Measurements from ENCODE around the gene CALCOCO1. TPM values are rescaled to one million over a fixed set of nuclear protein-coding genes. Genes with fewer than 3 reads are reported as not detected.

CALCOCO1 gene
- total and polyA plus RNA-seq, 9 of the 15 experiments (the other 6 are each of a cell fraction or from before 2014, with no cell fraction given): 1.9 to 31.8 (median 11.0) TPM

DNA sequence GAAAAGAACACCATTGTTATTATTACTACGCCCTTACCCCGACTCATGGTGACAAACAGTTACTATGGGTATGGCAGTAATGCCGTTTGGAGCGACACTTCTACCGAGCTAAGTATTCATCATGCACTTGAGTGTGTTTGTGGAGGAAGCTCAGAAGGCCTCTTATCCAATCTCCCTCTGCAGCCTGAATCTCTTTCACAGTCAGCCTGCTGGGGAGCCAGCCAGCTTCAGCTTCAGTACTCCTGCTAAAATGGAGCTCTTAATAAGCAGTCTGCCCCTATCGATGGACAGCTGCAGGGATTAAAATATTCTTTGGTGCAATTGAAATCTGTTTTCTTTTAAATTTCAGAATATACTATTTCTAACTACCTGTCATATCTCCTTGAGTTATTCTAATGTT lies 26.7 kb downstream of the CALCOCO1 start:
- CTCF ChIA-PET (ENCODE audit: low intra/inter-chr PET ratio): interaction anchor here (0.6 to 9.5 kb wide), 3 partner anchors 18 to 369 kb away, joined by 3 to 252 read pairs (median 4); no protein-coding TSS in a partner anchor
- H3K27me3 ChIP-seq (ENCODE audit: control insufficient read depth in 2 of 2, insufficient read depth in 2 of 2, low read length in 2 of 2): peaks cover 50 to 52% of the 10 kb centered on the region in 2 experiments

More for the DNA sequence above, 26.7 kb downstream of the CALCOCO1 start:
- intact Hi-C loops (cut with micrococcal nuclease): no loop called here
- FAIRE-seq (no peak), ATAC-seq (no peak), DNase-seq (ENCODE audit: extremely low read depth in 1 of 4, low spot score in 3 of 4) (no peak)
- no peaks in the 10 kb centered on the region for H3K36me3 ChIP-seq (ENCODE audit: control insufficient read depth, insufficient read depth, low read length)
- no peak overlapping the region for H3K4me3 ChIP-seq
- TF ChIP-seq, protein P1, sequence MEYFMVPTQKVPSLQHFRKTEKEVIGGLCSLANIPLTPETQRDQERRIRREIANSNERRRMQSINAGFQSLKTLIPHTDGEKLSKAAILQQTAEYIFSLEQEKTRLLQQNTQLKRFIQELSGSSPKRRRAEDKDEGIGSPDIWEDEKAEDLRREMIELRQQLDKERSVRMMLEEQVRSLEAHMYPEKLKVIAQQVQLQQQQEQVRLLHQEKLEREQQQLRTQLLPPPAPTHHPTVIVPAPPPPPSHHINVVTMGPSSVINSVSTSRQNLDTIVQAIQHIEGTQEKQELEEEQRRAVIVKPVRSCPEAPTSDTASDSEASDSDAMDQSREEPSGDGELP (CRISPR knock-in tag; IDR thresholded peaks at IDR 0.05; ENCODE audit: borderline replicate concordance): no peak
- TF ChIP-seq CHD1 (IDR thresholded peaks at IDR 0.05; ENCODE audit: low read length) (no peak), FOS (IDR thresholded peaks at IDR 0.05; ENCODE audit: extremely low read depth, insufficient read length) (no peak), GATAD2B (IDR thresholded peaks at IDR 0.05; ENCODE audit: borderline replicate concordance) (no peak), MECOM (CRISPR knock-in tag; IDR thresholded peaks at IDR 0.05) (no peak), NCOR1 (IDR thresholded peaks at IDR 0.05) (no peak), CBX1 (IDR thresholded peaks at IDR 0.05; ENCODE audit: low read depth) (no peak), ZNF23 (CRISPR knock-in tag; IDR thresholded peaks at IDR 0.05) (no peak), ZSCAN32 (CRISPR knock-in tag; IDR thresholded peaks at IDR 0.05) (no peak), ZNF76 (CRISPR knock-in tag; IDR thresholded peaks at IDR 0.05; ENCODE audit: borderline replicate concordance) (no peak), RHOXF2B (CRISPR knock-in tag; conservative IDR thresholded peaks at IDR 0.05) (no peak), ASH1L (IDR thresholded peaks at IDR 0.05; ENCODE audit: borderline replicate concordance, low read depth, partially characterized antibody) (no peak), MBD2 (IDR thresholded peaks at IDR 0.05; ENCODE audit: borderline replicate concordance, low read depth) (no peak), TEAD2 (tag; IDR thresholded peaks at IDR 0.05) (no peak), ZNF212 (CRISPR knock-in tag; IDR thresholded peaks at IDR 0.05) (no peak), PRMT5 (CRISPR knock-in tag; IDR thresholded peaks at IDR 0.05) (no peak), ZNF12 (CRISPR knock-in tag; IDR thresholded peaks at IDR 0.05) (no peak)
- TF ChIP-seq, protein P2, sequence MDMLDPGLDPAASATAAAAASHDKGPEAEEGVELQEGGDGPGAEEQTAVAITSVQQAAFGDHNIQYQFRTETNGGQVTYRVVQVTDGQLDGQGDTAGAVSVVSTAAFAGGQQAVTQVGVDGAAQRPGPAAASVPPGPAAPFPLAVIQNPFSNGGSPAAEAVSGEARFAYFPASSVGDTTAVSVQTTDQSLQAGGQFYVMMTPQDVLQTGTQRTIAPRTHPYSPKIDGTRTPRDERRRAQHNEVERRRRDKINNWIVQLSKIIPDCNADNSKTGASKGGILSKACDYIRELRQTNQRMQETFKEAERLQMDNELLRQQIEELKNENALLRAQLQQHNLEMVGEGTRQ (CRISPR knock-in tag; IDR thresholded peaks at IDR 0.05): no peak
- TF ChIP-seq, protein P3, sequence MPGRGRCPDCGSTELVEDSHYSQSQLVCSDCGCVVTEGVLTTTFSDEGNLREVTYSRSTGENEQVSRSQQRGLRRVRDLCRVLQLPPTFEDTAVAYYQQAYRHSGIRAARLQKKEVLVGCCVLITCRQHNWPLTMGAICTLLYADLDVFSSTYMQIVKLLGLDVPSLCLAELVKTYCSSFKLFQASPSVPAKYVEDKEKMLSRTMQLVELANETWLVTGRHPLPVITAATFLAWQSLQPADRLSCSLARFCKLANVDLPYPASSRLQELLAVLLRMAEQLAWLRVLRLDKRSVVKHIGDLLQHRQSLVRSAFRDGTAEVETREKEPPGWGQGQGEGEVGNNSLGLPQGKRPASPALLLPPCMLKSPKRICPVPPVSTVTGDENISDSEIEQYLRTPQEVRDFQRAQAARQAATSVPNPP (IDR thresholded peaks at IDR 0.05; ENCODE audit: borderline replicate concordance, insufficient read depth, insufficient read length): no peak
- TF ChIP-seq, protein P4, sequence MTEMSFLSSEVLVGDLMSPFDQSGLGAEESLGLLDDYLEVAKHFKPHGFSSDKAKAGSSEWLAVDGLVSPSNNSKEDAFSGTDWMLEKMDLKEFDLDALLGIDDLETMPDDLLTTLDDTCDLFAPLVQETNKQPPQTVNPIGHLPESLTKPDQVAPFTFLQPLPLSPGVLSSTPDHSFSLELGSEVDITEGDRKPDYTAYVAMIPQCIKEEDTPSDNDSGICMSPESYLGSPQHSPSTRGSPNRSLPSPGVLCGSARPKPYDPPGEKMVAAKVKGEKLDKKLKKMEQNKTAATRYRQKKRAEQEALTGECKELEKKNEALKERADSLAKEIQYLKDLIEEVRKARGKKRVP (CRISPR knock-in tag; IDR thresholded peaks at IDR 0.05): no peak
- WGBS (ENCODE audit: insufficient coverage, low coverage, missing lambda C conversion rate): 1% methylated on average over 6 of the region's 6 CpGs
- no peak overlapping the region for H2AFZ ChIP-seq (ENCODE audit: low read depth, low read length)
- H3K79me2 ChIP-seq (ENCODE audit: control insufficient read depth, insufficient read depth, low read length): no peaks in the 10 kb centered on the region
- H3K27ac ChIP-seq (ENCODE audit: extremely low read depth, low read depth, low read length): no peak overlapping the region
- peaks cover 0 to under 1% of the 10 kb centered on the region in 2 experiments; a peak in 1 of 5 replicates for H3K4me1 ChIP-seq (replicated peaks in 1 of 2; ENCODE audit: control insufficient read depth in 2 of 2, insufficient read depth in 2 of 2, low read length in 2 of 2)
- peaks cover 5% of the 10 kb centered on the region; the same call in 1 of the 2 replicates for H4K20me1 ChIP-seq (replicated peaks; ENCODE audit: control insufficient read depth, insufficient read depth, low read length)
- no peak overlapping the region for H3K4me2 ChIP-seq (ENCODE audit: insufficient read depth, low read length)
- H3K9me1 ChIP-seq (ENCODE audit: control insufficient read depth, insufficient read depth, low read length): no peaks in the 10 kb centered on the region
- POLR2A ChIA-PET: interaction anchor here (0.6 to 1.4 kb wide), 3 partner anchors 43 to 232 kb away, joined by 3 to 4 read pairs (median 4); no protein-coding TSS in a partner anchor
- no peak overlapping the region for H3K9ac ChIP-seq (ENCODE audit: insufficient read depth in 1 of 2, low read depth in 2 of 2, low read length in 2 of 2)
- in situ Hi-C loops (cut with MboI): loop anchor here (5.0 kb wide), 1 partner anchor 42 kb away; no protein-coding TSS in a partner anchor
- no TSS peak for BruUV-seq (replicated peaks)
- no peaks in the 10 kb centered on the region for H3K9me3 ChIP-seq (replicated peaks; ENCODE audit: control insufficient read depth, insufficient read depth, low read depth, low read length)
